HCT116 (cell line): ENCODE data around the gene PRM3. TPM values are rescaled to one million over a fixed set of nuclear protein-coding genes. Genes with fewer than 3 reads are reported as not detected.

Source experiments
- ATAC-seq: fragments of 200-7000 bp; cut with Tn5 transposase; 2 replicates; pipeline ENCODE4 v1.9.1; 2020; ENCODE audit warnings: mild to moderate bottlenecking, moderate library complexity
- BruUV-seq: library from RNA; stranded (reverse); fragments of 400-500 nt; replicated peaks from 2 replicates; lab custom pipeline; 2021; lab: Mats Ljungman, UMichigan
- CTCF ChIA-PET: fragments of 300-600 bp; sonication (Branson Sonifier 250); formaldehyde crosslinking; loops from one replicate; lab custom pipeline; 2021; ENCODE audit warnings: antibody characterized with exemption; lab: Charles Lee
- POLR2A ChIA-PET: fragments of 300-600, 350-600 bp; sonication (Branson Sonifier 250); formaldehyde crosslinking; loops from one replicate; lab custom pipeline; 2021; ENCODE audit warnings: antibody characterized with exemption; lab: Charles Lee
- RAD21 ChIA-PET, 2 experiments: fragments of 300-600 bp; sonication (Branson Sonifier 250); formaldehyde crosslinking; loops; one replicate each; lab custom pipeline; 2023; ENCODE audit warnings: low total read pairs in 2 of 2; ENCODE audit not compliant: uncharacterized antibody in 2 of 2, unreplicated experiment in 2 of 2, low non-redundant PET in 1 of 2; lab: Charles Lee
- DNase-seq: peaks from one replicate; pipeline ENCODE4 v3.0.0-alpha.2; 2010; ENCODE audit warnings: low read depth, low spot score
- H2AFZ ChIP-seq: fragments of 200-600 bp; shearing (Covaris generic), sonication (generic); 2 replicates; pipeline ENCODE4 v1.6.1; 2017; ENCODE audit warnings: low read depth, mixed run types, mixed read lengths, antibody characterized with exemption, low read length; ENCODE audit not compliant: poor library complexity, severe bottlenecking
- H3K27ac ChIP-seq: 2 replicates; pipeline ENCODE4 v1.5.1; 2012; ENCODE audit warnings: low read depth, low read length
- H3K27me3 ChIP-seq: fragments of 200-600 bp; sonication (generic); 2 replicates; pipeline ENCODE4 v1.6.1; 2016; ENCODE audit warnings: mixed run types, low read length, mixed read lengths; ENCODE audit not compliant: insufficient read depth
- H3K36me3 ChIP-seq, 2 experiments: fragments of 200-500 bp in 1 of 2; fragments of 200-600 bp in 1 of 2; sonication (Bioruptor generic) in 1 of 2; sonication (generic) in 1 of 2; 2 replicates each; pipeline versions ENCODE4 v1.5.1 to v1.6.1; 2014 to 2016; ENCODE audit warnings: low read length in 2 of 2, inconsistent platforms in 1 of 2, mixed read lengths in 1 of 2, mixed run types in 1 of 2; ENCODE audit not compliant: insufficient read depth in 2 of 2, control insufficient read depth in 1 of 2
- H3K4me1 ChIP-seq, 2 experiments: fragments of 200-600 bp in 1 of 2; sonication (generic) in 1 of 2; 2 replicates each; pipeline versions ENCODE4 v1.5.1 to v1.6.1; 2012 to 2017; ENCODE audit warnings: low read length in 2 of 2, inconsistent platforms in 1 of 2, mild to moderate bottlenecking in 1 of 2, mixed read lengths in 1 of 2, mixed run types in 1 of 2, moderate library complexity in 1 of 2; ENCODE audit not compliant: insufficient read depth in 2 of 2, control insufficient read depth in 1 of 2
- H3K4me2 ChIP-seq: fragments of 200-600 bp; sonication (generic); 2 replicates; pipeline ENCODE4 v1.6.1; 2017; ENCODE audit warnings: mixed run types, low read length, mixed read lengths
- H3K4me3 ChIP-seq, 2 experiments: fragments of 200-600 bp in 1 of 2; sonication (generic) in 1 of 2; replicated peaks in 1 of 2; 2 replicates each; pipeline ENCODE4 v1.5.1; 2011 to 2016; ENCODE audit warnings: low read length in 2 of 2, control low read depth in 1 of 2, low read depth in 1 of 2, mild to moderate bottlenecking in 1 of 2, mixed read lengths in 1 of 2, mixed run types in 1 of 2
- H3K79me2 ChIP-seq: fragments of 200-600 bp; sonication (generic); 2 replicates; pipeline ENCODE4 v1.6.1; 2017; ENCODE audit warnings: mild to moderate bottlenecking, mixed run types, low read length, moderate library complexity, mixed read lengths; ENCODE audit not compliant: insufficient read depth
- H3K9ac ChIP-seq: fragments of 200-600 bp; sonication (generic); 2 replicates; pipeline ENCODE4 v1.6.1; 2016; ENCODE audit warnings: low read length, mixed read lengths
- H3K9me2 ChIP-seq: fragments of 200-600 bp; sonication (generic), shearing (Covaris generic); 2 replicates; pipeline ENCODE4 v1.6.1; 2017; ENCODE audit warnings: mixed run types, mild to moderate bottlenecking, moderate library complexity; ENCODE audit not compliant: insufficient read depth
- H3K9me3 ChIP-seq, 2 experiments: fragments of 200-500 bp in 1 of 2; fragments of 200-600 bp in 1 of 2; sonication (Bioruptor generic) in 1 of 2; sonication (generic) in 1 of 2; 2 replicates each; pipeline ENCODE4 v1.6.1; 2014 to 2017; ENCODE audit warnings: low read length in 2 of 2, mixed read lengths in 2 of 2, inconsistent platforms in 1 of 2, low read depth in 1 of 2, mild to moderate bottlenecking in 1 of 2, mixed run types in 1 of 2, moderate library complexity in 1 of 2; ENCODE audit not compliant: control insufficient read depth in 1 of 2, insufficient read depth in 1 of 2
- H4K20me1 ChIP-seq: fragments of 200-600 bp; sonication (generic), shearing (Covaris generic); 2 replicates; pipeline ENCODE4 v1.6.1; 2017; ENCODE audit warnings: mixed run types, mild to moderate bottlenecking, moderate library complexity; ENCODE audit not compliant: insufficient read depth
- CBX3 ChIP-seq: IDR thresholded peaks from 2 replicates; pipeline ENCODE4 v1.6.1; 2012; ENCODE audit warnings: low read depth
- ELF1 ChIP-seq: IDR thresholded peaks from 2 replicates; pipeline ENCODE4 v1.6.1; 2012; ENCODE audit warnings: low read depth, borderline replicate concordance
- EZH2phosphoT487 ChIP-seq: fragments of 200-600 bp; IDR thresholded peaks from 2 replicates; pipeline ENCODE4 v1.6.1; 2018; ENCODE audit warnings: antibody characterized with exemption, borderline replicate concordance
- FOSL1 ChIP-seq: IDR thresholded peaks from 2 replicates; pipeline ENCODE4 v1.6.1; 2012; ENCODE audit warnings: low read depth
- POLR2A ChIP-seq: IDR thresholded peaks from 2 replicates; pipeline ENCODE4 v1.7.0; 2011; ENCODE audit warnings: borderline replicate concordance; ENCODE audit not compliant: insufficient read depth, insufficient read length; ENCODE audit errors: extremely low read depth
- POLR2AphosphoS5 ChIP-seq: IDR thresholded peaks from 2 replicates; pipeline ENCODE4 v1.6.1; 2011; ENCODE audit warnings: mild to moderate bottlenecking, low read depth, low read length, moderate library complexity
- RAD21 ChIP-seq: IDR thresholded peaks from 2 replicates; pipeline ENCODE4 v1.6.1; 2012; ENCODE audit warnings: low read depth, mild to moderate bottlenecking
- SIN3A ChIP-seq: IDR thresholded peaks from 2 replicates; pipeline ENCODE4 v1.6.1; 2012; ENCODE audit warnings: low read depth
- SP1 ChIP-seq: IDR thresholded peaks from 2 replicates; pipeline ENCODE4 v1.6.1; 2012; ENCODE audit warnings: low read depth
- SRF ChIP-seq: IDR thresholded peaks from 2 replicates; pipeline ENCODE4 v1.6.1; 2012; ENCODE audit warnings: low read depth
- ZFX ChIP-seq: fragments of 450-650 bp; IDR thresholded peaks from 2 replicates; pipeline ENCODE4 v1.6.1; 2017
- ZNF274 ChIP-seq: fragments of 200-500 bp; sonication (Bioruptor generic); IDR thresholded peaks from 2 replicates; pipeline ENCODE4 v1.6.1; 2014; ENCODE audit warnings: mild to moderate bottlenecking, low read depth, low read length, inconsistent platforms
- intact Hi-C: fragments of 100-400 bp; cut with micrococcal nuclease; formaldehyde crosslinking; loops from 2 replicates; pipeline ENCODE4 v1.10.0; 2022
- total RNA-seq: library from RNA; stranded (reverse); gene quantifications from one replicate; pipeline ENCODE4 v1.2.1, GENCODE V29; 2021; ENCODE audit not compliant: unreplicated experiment
- TF ChIP-seq, protein P1 (sequence below): IDR thresholded peaks from 2 replicates; pipeline ENCODE4 v1.6.1; 2012
- TF ChIP-seq, protein P2 (sequence below): IDR thresholded peaks from 2 replicates; pipeline ENCODE4 v1.6.1; 2011; ENCODE audit warnings: mild to moderate bottlenecking, low read length, moderate library complexity; ENCODE audit not compliant: insufficient replicate concordance; ENCODE audit errors: extremely low read depth
- TF ChIP-seq, protein P3 (sequence below): IDR thresholded peaks from 2 replicates; pipeline ENCODE4 v1.6.1; 2012; ENCODE audit warnings: low read depth
- TF ChIP-seq, protein P4 (sequence below), 3 experiments: fragments of 200-600 bp in 1 of 3; sonication (generic) in 1 of 3; IDR thresholded peaks in 2 of 3; conservative IDR thresholded peaks in 1 of 3; 2 replicates each; pipeline ENCODE4 v1.5.1; 2012 to 2017; ENCODE audit warnings: low read depth in 2 of 3, low read length in 2 of 3, antibody characterized with exemption in 1 of 3, borderline replicate concordance in 1 of 3, control low read depth in 1 of 3, mild to moderate bottlenecking in 1 of 3, mixed read lengths in 1 of 3, mixed run types in 1 of 3, moderate library complexity in 1 of 3; ENCODE audit not compliant: insufficient read depth in 1 of 3

PRM3 gene
- total RNA-seq, 1 experiment from 2014 or later: not detected

DNA sequence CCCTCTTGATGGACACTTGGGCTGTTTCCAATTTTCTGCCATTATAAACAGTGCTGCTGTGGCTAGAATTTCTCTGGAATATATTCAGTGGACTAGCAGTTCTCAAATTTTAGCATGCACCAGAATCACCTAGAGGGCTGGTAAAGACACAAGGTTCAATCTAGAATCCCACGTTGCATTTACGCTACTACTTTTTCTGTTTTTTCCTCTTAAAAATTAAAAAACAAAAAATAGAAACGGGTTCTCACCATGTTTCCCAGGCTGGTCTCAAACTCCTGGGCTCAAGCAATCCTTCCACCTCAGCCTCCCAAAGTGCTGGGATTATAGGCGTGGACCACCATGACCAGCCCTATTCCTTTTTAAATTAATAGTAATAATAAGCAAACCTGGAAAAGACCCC lies 22.2 kb upstream of the PRM3 start (continued):
- TF ChIP-seq RAD21: no peak
- TF ChIP-seq, protein P1, sequence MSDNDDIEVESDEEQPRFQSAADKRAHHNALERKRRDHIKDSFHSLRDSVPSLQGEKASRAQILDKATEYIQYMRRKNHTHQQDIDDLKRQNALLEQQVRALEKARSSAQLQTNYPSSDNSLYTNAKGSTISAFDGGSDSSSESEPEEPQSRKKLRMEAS: no peak

DNA sequence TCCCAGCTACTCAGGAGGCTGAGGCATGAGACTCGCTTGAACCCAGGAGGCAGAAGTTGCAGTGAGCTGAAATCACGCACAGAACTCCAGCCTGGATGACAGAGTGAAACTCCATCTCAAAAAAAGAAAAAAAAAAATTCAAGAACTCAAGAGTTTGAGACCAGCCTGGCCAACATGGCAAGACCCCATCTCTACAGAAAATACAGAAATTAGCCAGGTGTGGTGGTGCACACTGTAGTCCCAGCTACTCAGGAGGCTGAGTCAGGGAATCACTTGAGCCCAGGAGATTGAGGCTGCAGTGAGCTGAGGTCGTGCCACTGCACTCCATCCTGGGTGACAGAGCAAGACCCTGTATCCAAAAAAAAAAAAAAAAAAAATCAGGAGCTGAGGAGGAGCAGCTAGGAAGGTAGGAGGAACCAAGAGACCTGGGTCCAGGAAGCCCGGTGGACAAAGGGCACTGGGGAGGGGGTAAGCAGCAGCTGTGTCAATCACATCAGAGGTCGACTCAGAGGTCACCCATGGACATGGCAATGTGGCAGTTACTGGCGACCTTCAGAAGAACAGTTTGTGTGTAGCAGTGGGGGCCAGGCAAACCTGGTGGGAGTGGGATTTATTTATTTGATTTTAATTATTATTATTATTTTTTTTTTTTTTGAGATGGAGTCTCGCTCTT lies 18.8 kb upstream of the PRM3 start:
- H3K4me3 ChIP-seq: no peak overlapping the region
- H2AFZ ChIP-seq: no peak overlapping the region
- H3K27me3 ChIP-seq: no peaks in the 10 kb centered on the region
- RAD21 ChIA-PET: no interaction called here
- no peaks in the 10 kb centered on the region for H3K9me2 ChIP-seq
- no TSS peak for BruUV-seq
- POLR2A ChIA-PET: no interaction called here
- H4K20me1 ChIP-seq: no peaks in the 10 kb centered on the region
- H3K9ac ChIP-seq: no peak overlapping the region
- intact Hi-C loops: no loop called here
- ATAC-seq (no peak), DNase-seq (no peak)
- no peaks in the 10 kb centered on the region for H3K9me3 ChIP-seq
- no peaks in the 10 kb centered on the region for H3K4me1 ChIP-seq
- TF ChIP-seq ELF1: no peak
- TF ChIP-seq CBX3: no peak
- TF ChIP-seq SRF: no peak
- TF ChIP-seq RAD21: no peak
- no peak for TF ChIP-seq ZFX
- TF ChIP-seq SP1: no peak
- TF ChIP-seq SIN3A: no peak
- TF ChIP-seq, protein P1: no peak
- no peak for TF ChIP-seq EZH2phosphoT487
- no peak for TF ChIP-seq ZNF274
- TF ChIP-seq, protein P2, sequence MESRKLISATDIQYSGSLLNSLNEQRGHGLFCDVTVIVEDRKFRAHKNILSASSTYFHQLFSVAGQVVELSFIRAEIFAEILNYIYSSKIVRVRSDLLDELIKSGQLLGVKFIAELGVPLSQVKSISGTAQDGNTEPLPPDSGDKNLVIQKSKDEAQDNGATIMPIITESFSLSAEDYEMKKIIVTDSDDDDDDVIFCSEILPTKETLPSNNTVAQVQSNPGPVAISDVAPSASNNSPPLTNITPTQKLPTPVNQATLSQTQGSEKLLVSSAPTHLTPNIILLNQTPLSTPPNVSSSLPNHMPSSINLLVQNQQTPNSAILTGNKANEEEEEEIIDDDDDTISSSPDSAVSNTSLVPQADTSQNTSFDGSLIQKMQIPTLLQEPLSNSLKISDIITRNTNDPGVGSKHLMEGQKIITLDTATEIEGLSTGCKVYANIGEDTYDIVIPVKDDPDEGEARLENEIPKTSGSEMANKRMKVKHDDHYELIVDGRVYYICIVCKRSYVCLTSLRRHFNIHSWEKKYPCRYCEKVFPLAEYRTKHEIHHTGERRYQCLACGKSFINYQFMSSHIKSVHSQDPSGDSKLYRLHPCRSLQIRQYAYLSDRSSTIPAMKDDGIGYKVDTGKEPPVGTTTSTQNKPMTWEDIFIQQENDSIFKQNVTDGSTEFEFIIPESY: no peak
- no peak for TF ChIP-seq POLR2AphosphoS5
- TF ChIP-seq, protein P3, sequence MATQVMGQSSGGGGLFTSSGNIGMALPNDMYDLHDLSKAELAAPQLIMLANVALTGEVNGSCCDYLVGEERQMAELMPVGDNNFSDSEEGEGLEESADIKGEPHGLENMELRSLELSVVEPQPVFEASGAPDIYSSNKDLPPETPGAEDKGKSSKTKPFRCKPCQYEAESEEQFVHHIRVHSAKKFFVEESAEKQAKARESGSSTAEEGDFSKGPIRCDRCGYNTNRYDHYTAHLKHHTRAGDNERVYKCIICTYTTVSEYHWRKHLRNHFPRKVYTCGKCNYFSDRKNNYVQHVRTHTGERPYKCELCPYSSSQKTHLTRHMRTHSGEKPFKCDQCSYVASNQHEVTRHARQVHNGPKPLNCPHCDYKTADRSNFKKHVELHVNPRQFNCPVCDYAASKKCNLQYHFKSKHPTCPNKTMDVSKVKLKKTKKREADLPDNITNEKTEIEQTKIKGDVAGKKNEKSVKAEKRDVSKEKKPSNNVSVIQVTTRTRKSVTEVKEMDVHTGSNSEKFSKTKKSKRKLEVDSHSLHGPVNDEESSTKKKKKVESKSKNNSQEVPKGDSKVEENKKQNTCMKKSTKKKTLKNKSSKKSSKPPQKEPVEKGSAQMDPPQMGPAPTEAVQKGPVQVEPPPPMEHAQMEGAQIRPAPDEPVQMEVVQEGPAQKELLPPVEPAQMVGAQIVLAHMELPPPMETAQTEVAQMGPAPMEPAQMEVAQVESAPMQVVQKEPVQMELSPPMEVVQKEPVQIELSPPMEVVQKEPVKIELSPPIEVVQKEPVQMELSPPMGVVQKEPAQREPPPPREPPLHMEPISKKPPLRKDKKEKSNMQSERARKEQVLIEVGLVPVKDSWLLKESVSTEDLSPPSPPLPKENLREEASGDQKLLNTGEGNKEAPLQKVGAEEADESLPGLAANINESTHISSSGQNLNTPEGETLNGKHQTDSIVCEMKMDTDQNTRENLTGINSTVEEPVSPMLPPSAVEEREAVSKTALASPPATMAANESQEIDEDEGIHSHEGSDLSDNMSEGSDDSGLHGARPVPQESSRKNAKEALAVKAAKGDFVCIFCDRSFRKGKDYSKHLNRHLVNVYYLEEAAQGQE: no peak
- TF ChIP-seq FOSL1: no peak
- TF ChIP-seq, protein P4, sequence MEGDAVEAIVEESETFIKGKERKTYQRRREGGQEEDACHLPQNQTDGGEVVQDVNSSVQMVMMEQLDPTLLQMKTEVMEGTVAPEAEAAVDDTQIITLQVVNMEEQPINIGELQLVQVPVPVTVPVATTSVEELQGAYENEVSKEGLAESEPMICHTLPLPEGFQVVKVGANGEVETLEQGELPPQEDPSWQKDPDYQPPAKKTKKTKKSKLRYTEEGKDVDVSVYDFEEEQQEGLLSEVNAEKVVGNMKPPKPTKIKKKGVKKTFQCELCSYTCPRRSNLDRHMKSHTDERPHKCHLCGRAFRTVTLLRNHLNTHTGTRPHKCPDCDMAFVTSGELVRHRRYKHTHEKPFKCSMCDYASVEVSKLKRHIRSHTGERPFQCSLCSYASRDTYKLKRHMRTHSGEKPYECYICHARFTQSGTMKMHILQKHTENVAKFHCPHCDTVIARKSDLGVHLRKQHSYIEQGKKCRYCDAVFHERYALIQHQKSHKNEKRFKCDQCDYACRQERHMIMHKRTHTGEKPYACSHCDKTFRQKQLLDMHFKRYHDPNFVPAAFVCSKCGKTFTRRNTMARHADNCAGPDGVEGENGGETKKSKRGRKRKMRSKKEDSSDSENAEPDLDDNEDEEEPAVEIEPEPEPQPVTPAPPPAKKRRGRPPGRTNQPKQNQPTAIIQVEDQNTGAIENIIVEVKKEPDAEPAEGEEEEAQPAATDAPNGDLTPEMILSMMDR (IDR thresholded peaks at IDR 0.05 in 2 of 3, conservative IDR thresholded peaks at IDR 0.05 in 1 of 3; ENCODE audit: borderline replicate concordance in 1 of 3, insufficient read depth in 1 of 3, low read depth in 2 of 3, low read length in 2 of 3): no peak
- no peak for TF ChIP-seq POLR2A
- no peak overlapping the region for H3K4me2 ChIP-seq
- H3K27ac ChIP-seq: no peak overlapping the region
- CTCF ChIA-PET: interaction anchor here (0.5 to 0.7 kb wide), 2 partner anchors 34 to 330 kb away, joined by 3 to 7 read pairs; no protein-coding TSS in a partner anchor
- H3K36me3 ChIP-seq: no peaks in the 10 kb centered on the region
- H3K79me2 ChIP-seq: no peaks in the 10 kb centered on the region
